OCI-LY3 (cell line): ENCODE results near the gene ATG10.

ENCODE experiments used
- H2AFZ ChIP-seq: fragments of 200-600, 300-600 bp; shearing (Covaris generic); 2 replicates; pipeline ENCODE4 v1.6.0; 2014; ENCODE audit warnings: antibody characterized with exemption, low read depth, low read length
- H3K27ac ChIP-seq: fragments of 200-600, 300-600 bp; sonication (generic); 2 replicates; pipeline ENCODE4 v1.5.1; 2014; ENCODE audit warnings: mild to moderate bottlenecking, low read length, moderate library complexity, mixed read lengths
- H3K27me3 ChIP-seq: fragments of 200-600, 300-600 bp; sonication (generic); 2 replicates; pipeline ENCODE4 v1.6.1; 2014; ENCODE audit warnings: low read depth, low read length, mixed read lengths
- H3K36me3 ChIP-seq: fragments of 200-600, 300-600 bp; sonication (generic); replicated peaks from 2 replicates; pipeline ENCODE3; 2014; ENCODE audit warnings: low read depth, low read length, mixed read lengths
- H3K4me1 ChIP-seq: fragments of 300-600, 200-600 bp; sonication (generic); 2 replicates; pipeline ENCODE4 v1.6.1; 2014; ENCODE audit warnings: low read length, mixed read lengths
- H3K4me2 ChIP-seq: fragments of 200-600, 300-600 bp; sonication (generic); 2 replicates; pipeline ENCODE4 v1.6.1; 2014; ENCODE audit warnings: low read length, mixed read lengths
- H3K4me3 ChIP-seq: fragments of 300-600, 200-600 bp; sonication (generic); 2 replicates; pipeline ENCODE4 v1.5.1; 2014; ENCODE audit warnings: antibody characterized with exemption, mild to moderate bottlenecking, low read length, moderate library complexity
- H3K79me2 ChIP-seq: fragments of 300-600, 200-600 bp; shearing (Covaris generic); 2 replicates; pipeline ENCODE4 v1.6.1; 2014; ENCODE audit warnings: mild to moderate bottlenecking, low read length, mixed read lengths
- H3K9ac ChIP-seq: fragments of 300-600, 200-600 bp; shearing (Covaris generic); 2 replicates; pipeline ENCODE4 v1.6.0; 2014; ENCODE audit warnings: mild to moderate bottlenecking, low read length, moderate library complexity
- H3K9me3 ChIP-seq: fragments of 200-600, 300-600 bp; shearing (Covaris generic); 2 replicates; pipeline ENCODE4 v1.6.1; 2014; ENCODE audit warnings: low read length, mixed read lengths; ENCODE audit not compliant: insufficient read depth
- H4K20me1 ChIP-seq: fragments of 200-600, 300-600 bp; sonication (generic); 2 replicates; pipeline ENCODE4 v1.6.1; 2016; ENCODE audit warnings: low read length, mixed read lengths; ENCODE audit not compliant: insufficient read depth
- CTCF ChIP-seq: fragments of 200-600, 300-600 bp; sonication (generic); IDR thresholded peaks from 2 replicates; pipeline ENCODE4 v1.5.1; 2014; ENCODE audit warnings: antibody characterized with exemption, low read length, low read depth
- EZH2phosphoT487 ChIP-seq: fragments of 200-600 bp; shearing (Covaris generic); IDR thresholded peaks from 2 replicates; pipeline ENCODE4 v1.6.1; 2018; ENCODE audit warnings: antibody characterized with exemption, mixed run types, low read depth

The ATG10 gene

GRCh38 chr5:82298668-82299067, 326.8 kb downstream of the ATG10 start:
- no peak overlapping the region for H3K4me3 ChIP-seq
- H3K4me2 ChIP-seq, result no peak overlapping the region; the same call in 1 of the 2 replicates
- no peak overlapping the region for H3K27ac ChIP-seq
- no peaks in the 10 kb centered on the region for H3K27me3 ChIP-seq
- no peaks in the 10 kb centered on the region for H3K9me3 ChIP-seq
- H3K79me2 ChIP-seq, result no peaks in the 10 kb centered on the region
- no peaks in the 10 kb centered on the region for H4K20me1 ChIP-seq
- TF ChIP-seq EZH2phosphoT487 (no peak), CTCF (no peak)
- H3K9ac ChIP-seq, result no peak overlapping the region
- peaks cover 19% of the 10 kb centered on the region; the same call in 1 of the 2 replicates for H3K4me1 ChIP-seq
- H3K36me3 ChIP-seq, result no peaks in the 10 kb centered on the region
- no peak overlapping the region for H2AFZ ChIP-seq

- no peak overlapping the region for H3K27ac ChIP-seq
- H3K27me3 ChIP-seq, result no peaks in the 10 kb centered on the region
- no peaks in the 10 kb centered on the region for H3K79me2 ChIP-seq
- H2AFZ ChIP-seq, result no peak overlapping the region
- H3K9me3 ChIP-seq, result no peaks in the 10 kb centered on the region
- no peak overlapping the region for H3K9ac ChIP-seq
- TF ChIP-seq EZH2phosphoT487, result no peak
- TF ChIP-seq CTCF, result no peak
- H3K4me2 ChIP-seq, result no peak overlapping the region
- no peaks in the 10 kb centered on the region for H3K36me3 ChIP-seq
- H4K20me1 ChIP-seq, result no peaks in the 10 kb centered on the region
- no peak overlapping the region for H3K4me3 ChIP-seq
- H3K4me1 ChIP-seq, result peaks cover 14% of the 10 kb centered on the region; the same call in 1 of the 2 replicates
Observed at GRCh38 chr5:82301190-82301589, 329.4 kb downstream of the ATG10 start.
